Naive B cell (primary cell): Measurements from ENCODE around the gene RPL4. TPM values are rescaled to one million over a fixed set of nuclear protein-coding genes. Genes with fewer than 3 reads are reported as not detected.
"Not testable (repeated sequence)": the region's sequence is repeated elsewhere in the genome, so short reads cannot be mapped to it uniquely, and the experiment has no call there.

Experiments used
- ATAC-seq, 2 donors: fragments of 150-1000 bp; cut with Tn5 transposase; 2 replicates each; pipeline ENCODE4 v1.10.0; 2021; ENCODE audit warnings: low read depth in 2 of 2, mild to moderate bottlenecking in 2 of 2, moderate library complexity in 2 of 2
- DNase-seq: peaks from one replicate; pipeline ENCODE4 v3.0.0; 2022
- H3K27ac Mint-ChIP-seq, 6 donors: one replicate each; pipeline ENCODE4 v1.8.0; 2020 to 2022; ENCODE audit warnings: mild to moderate bottlenecking in 6 of 6, mixed read lengths in 6 of 6, moderate library complexity in 5 of 6, inconsistent platforms in 2 of 6
- H3K27me3 Mint-ChIP-seq, 3 donors: one replicate each; pipeline ENCODE4 v1.8.0; 2021 to 2022; ENCODE audit warnings: mixed read lengths in 3 of 3, mild to moderate bottlenecking in 1 of 3
- H3K36me3 Mint-ChIP-seq, 2 donors: one replicate each; pipeline ENCODE4 v1.8.0; 2020 to 2022; ENCODE audit warnings: mixed read lengths in 2 of 2, inconsistent platforms in 1 of 2, mild to moderate bottlenecking in 1 of 2
- H3K4me1 Mint-ChIP-seq, 3 donors: one replicate each; pipeline ENCODE4 v1.8.0; 2020 to 2022; ENCODE audit warnings: mixed read lengths in 3 of 3, inconsistent platforms in 1 of 3, mild to moderate bottlenecking in 1 of 3, moderate library complexity in 1 of 3
- H3K4me3 Mint-ChIP-seq, 8 donors: one replicate each; pipeline ENCODE4 v1.8.0; 2020 to 2022; ENCODE audit warnings: mild to moderate bottlenecking in 8 of 8, mixed read lengths in 8 of 8, moderate library complexity in 8 of 8, inconsistent platforms in 2 of 8
- H3K9me3 Mint-ChIP-seq, 7 donors: one replicate each; pipeline ENCODE4 v1.8.0; 2020 to 2022; ENCODE audit warnings: mixed read lengths in 7 of 7, mild to moderate bottlenecking in 5 of 7, inconsistent platforms in 2 of 7, moderate library complexity in 1 of 7
- polyA plus RNA-seq, 6 donors: library from polyadenylated mRNA; unstranded; fragments of 300-500 nt; fragmentation: Illumina TruSeq; gene quantifications; one replicate each; pipeline ENCODE4 v1.2.3, GENCODE V29; 2021; ENCODE audit warnings: low read depth in 6 of 6

RPL4 gene
- polyA plus RNA-seq, 6 donors from 2014 or later, result 642 to 1,068 (median 924) TPM

DNA sequence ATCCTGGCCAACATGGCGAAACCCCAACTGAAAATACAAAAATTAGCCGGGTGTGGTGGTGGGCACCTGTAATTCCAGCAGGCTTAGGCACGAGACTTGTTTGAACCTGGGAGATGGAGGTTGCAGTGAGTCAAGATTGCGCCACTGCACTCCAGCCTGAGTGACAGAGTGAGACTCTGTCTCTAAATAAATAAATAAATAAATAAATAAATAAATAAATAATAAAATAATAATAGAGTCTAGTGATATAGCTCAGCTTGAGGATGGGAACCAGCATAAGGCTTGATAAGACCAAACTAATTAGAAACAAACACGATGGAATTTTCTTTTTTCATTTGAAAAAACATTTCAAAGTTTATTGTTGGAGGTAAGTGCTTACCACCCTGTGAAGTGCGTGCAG lies 43.4 kb downstream of the RPL4 start:
- DNase-seq, H3K9me3 Mint-ChIP-seq, ATAC-seq, H3K27me3 Mint-ChIP-seq, H3K4me3 Mint-ChIP-seq: not testable (repeated sequence)
- H3K4me1 Mint-ChIP-seq, result peaks cover 5 to 13% (median 11%) of the 10 kb centered on the region in 3 donors
- peaks cover 6 to 14% of the 10 kb centered on the region in 2 donors for H3K36me3 Mint-ChIP-seq
- peak overlapping the region in 1 of 6 donors; percentile 12 for H3K27ac Mint-ChIP-seq

DNA sequence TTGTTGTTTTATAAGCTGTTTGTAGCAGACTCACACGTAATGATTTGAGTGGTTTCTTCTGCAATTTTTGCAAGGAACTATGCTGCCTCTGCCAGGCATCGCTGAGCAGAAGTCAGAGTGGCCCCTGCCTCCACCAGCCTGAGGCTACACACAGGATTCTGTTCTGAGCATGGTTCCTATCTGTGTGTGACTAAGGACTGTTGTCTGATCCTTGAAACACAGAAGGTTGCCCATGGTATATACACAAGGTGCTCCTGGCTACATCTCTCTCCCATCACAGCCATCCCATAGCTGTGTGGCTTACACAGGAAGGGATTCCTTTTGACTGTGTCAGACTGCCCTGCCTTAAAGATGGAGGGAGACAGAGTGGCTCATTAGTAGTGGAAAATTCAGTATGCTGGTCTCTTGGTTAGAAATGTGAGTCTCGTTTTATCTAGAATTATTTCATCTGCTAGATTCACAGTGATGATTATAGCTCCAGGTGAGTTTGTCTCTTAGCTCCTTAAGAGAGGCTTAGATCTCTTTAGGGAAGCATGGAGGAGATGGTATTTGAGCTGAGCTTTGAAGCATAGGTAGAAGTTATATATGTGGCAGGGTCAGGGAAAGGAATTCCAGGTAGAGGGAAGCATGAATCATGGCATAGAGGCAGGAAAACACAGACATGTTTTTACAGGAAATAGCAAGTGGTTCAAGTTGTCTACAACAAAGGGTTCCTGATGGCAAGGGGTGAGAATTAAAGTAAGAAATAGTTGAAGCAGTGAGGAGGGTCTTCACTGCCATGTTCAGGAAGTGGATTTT lies 44.6 kb downstream of the RPL4 start:
- Mint-ChIP-seq H3K27ac (peak overlapping the region in 1 of 6 donors; percentile 27), H3K9me3 (no peaks in the 10 kb centered on the region), H3K4me1 (peaks cover 5 to 11% (median 8%) of the 10 kb centered on the region in 3 donors), H3K27me3 (no peaks in the 10 kb centered on the region), H3K4me3 (no peak overlapping the region), H3K36me3 (peaks cover 9 to 14% of the 10 kb centered on the region in 2 donors)
- DNase-seq, result no peak
- ATAC-seq, result no peak

DNA sequence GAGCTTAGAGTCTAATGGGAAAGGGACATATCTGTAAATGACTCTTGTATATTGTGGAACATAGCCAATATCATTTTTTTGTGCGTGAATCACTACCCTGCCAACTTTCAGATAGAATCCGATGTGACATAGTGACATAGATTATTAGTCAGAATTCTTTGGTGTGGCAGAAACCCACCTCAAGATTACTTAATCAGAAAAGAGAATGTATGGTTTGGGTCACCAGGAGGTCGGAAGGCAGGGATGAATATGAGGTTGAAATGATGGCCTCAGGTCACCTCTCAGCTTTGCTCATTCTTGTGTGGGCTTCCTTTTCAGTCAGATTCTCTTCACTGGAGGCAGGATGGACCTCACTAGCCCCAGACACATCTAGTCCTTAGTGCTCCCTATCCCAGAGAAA lies 48.4 kb downstream of the RPL4 start:
- no peaks in the 10 kb centered on the region for H3K9me3 Mint-ChIP-seq
- H3K4me1 Mint-ChIP-seq, result peaks cover 5 to 8% (median 7%) of the 10 kb centered on the region in 3 donors
- peaks cover 0 to 5% of the 10 kb centered on the region in 2 donors for H3K36me3 Mint-ChIP-seq
- ATAC-seq (no peak), DNase-seq (no peak)
- H3K27ac Mint-ChIP-seq, result peak overlapping the region in 1 of 6 donors; percentile 52
- no peaks in the 10 kb centered on the region for H3K27me3 Mint-ChIP-seq
- H3K4me3 Mint-ChIP-seq, result no peak overlapping the region

DNA sequence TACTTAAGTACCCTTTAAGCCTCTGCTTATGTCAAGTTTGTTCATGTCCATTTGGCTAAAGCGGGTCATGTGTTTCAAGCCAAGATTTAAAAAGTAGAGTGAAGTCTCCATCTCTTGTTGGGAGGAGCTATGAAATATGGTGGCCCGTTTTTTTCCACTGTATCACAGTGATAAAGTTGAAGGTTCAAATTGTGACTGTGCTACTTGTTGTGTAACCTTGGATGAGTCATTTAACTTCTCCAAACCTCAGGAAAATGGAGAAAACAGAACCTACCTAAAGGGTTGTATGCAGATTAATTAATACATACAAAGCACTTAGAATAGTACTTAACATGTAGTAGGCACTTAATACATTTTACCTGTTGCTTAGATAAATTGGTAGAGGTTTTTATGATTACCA lies 50.5 kb downstream of the RPL4 start:
- Mint-ChIP-seq H3K4me3 (no peak overlapping the region), H3K27ac (peak overlapping the region in 1 of 6 donors; percentile 38), H3K27me3 (no peaks in the 10 kb centered on the region), H3K9me3 (no peaks in the 10 kb centered on the region), H3K36me3 (peaks cover 0 to 5% of the 10 kb centered on the region in 2 donors), H3K4me1 (peaks cover 3 to 5% (median 4%) of the 10 kb centered on the region in 3 donors)
- DNase-seq (no peak), ATAC-seq (no peak)

DNA sequence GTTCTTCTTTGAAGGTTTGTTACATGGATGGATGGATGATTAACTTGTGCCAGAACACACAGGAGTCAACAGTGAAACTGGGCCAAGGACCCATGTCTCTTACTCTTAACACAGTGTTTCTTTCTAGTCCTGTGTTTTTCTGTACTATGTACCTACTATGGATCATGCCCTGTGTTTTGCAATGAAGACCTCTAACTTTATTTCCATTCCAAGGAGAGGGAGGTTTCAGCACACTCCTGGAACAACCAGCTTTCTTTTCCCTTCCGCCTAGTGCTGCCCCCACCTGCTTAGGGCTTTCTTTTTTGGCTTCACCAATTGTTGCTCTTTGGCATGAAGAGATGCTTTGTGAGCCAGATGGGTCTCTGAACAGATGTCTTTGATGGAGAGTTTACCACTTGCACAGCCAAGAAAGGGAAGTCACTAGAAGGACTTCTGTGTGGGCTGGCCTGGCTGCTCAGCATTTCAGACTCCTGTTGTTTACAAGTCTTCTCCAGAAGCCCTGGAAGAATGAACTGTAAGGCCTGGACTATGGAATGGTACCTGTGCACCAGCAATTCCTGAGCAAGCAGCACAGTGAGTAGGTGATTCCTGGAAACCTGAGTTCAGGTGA lies 51.6 kb downstream of the RPL4 start:
- ATAC-seq (no peak), DNase-seq (no peak)
- no peak overlapping the region for H3K4me3 Mint-ChIP-seq
- no peaks in the 10 kb centered on the region for H3K9me3 Mint-ChIP-seq
- H3K27me3 Mint-ChIP-seq, result no peaks in the 10 kb centered on the region
- H3K27ac Mint-ChIP-seq, result peak overlapping the region in 2 of 6 donors; percentile 24 to 33
- peaks cover 0 to 5% (median 2%) of the 10 kb centered on the region in 3 donors for H3K4me1 Mint-ChIP-seq
- H3K36me3 Mint-ChIP-seq, result peaks cover 5 to 8% of the 10 kb centered on the region in 2 donors

DNA sequence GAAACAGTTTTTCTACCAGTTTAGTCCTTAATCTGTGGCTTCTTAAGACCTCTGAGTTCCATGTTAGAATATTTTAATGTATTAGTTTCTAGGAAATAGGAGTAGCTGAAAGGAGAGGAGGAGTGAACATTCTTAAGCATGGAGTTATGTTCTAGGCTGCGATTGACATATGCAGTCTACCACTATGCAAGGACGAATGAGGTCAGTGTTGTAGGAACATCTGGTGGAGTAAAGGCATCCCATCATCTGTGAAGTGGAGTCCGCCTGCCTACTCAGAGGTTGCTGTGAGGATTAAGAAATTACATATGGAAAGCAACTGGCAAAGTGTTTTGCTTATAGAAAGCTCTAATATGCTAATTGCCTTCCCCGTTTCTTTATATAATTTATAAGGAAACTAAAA lies 52.2 kb downstream of the RPL4 start:
- ATAC-seq (no peak), DNase-seq (no peak)
- H3K4me1 Mint-ChIP-seq, result peaks cover 0 to 6% (median 2%) of the 10 kb centered on the region in 3 donors
- peak overlapping the region in 1 of 8 donors; percentile 11 for H3K4me3 Mint-ChIP-seq
- no peaks in the 10 kb centered on the region for H3K27me3 Mint-ChIP-seq
- H3K36me3 Mint-ChIP-seq, result peaks cover 8 to 9% of the 10 kb centered on the region in 2 donors
- no peaks in the 10 kb centered on the region for H3K9me3 Mint-ChIP-seq
- peak overlapping the region in 2 of 6 donors; percentile 55 to 72 for H3K27ac Mint-ChIP-seq

Other genes starting within 250 kb of the RPL4 start
- 10 to 100 TPM; 21.8 to 38.4 (median 23.7) TPM for gene DIS3L, start 211.3 kb downstream of the RPL4 start, polyA plus RNA-seq
- gene TIPIN, start 148.2 kb downstream of the RPL4 start, polyA plus RNA-seq, result 10 to 100 TPM in 4 of 6 donors, 1 to 10 TPM in 2; 6.2 to 14.8 (median 12.4) TPM
- 10 to 100 TPM; 40.0 to 45.8 (median 42.5) TPM for gene MAP2K1, start 117.9 kb downstream of the RPL4 start, polyA plus RNA-seq
- 10 to 100 TPM; 45.0 to 69.6 (median 53.4) TPM for gene SNAPC5, start 7.1 kb downstream of the RPL4 start, polyA plus RNA-seq
- 10 to 100 TPM in 3 of 6 donors, 1 to 10 TPM in 3; 3.9 to 15.9 (median 10.1) TPM for gene ZWILCH, start 471 bp upstream of the RPL4 start, polyA plus RNA-seq
- under 1 TPM in 3 of 6 donors, not detected in 3; 0.09 to 0.31 (median 0.17) TPM for gene LCTL, start 61.1 kb upstream of the RPL4 start, polyA plus RNA-seq
- gene SMAD6, start 197.4 kb upstream of the RPL4 start, polyA plus RNA-seq, result not detected